Measurements from ENCODE around the gene MAPK12. TPM values are rescaled to one million over a fixed set of nuclear protein-coding genes. Genes with fewer than 3 reads are reported as not detected.

MAPK12 gene
- total RNA-seq, 2 donors from 2014 or later, result 8.4 to 18.0 TPM

DNA sequence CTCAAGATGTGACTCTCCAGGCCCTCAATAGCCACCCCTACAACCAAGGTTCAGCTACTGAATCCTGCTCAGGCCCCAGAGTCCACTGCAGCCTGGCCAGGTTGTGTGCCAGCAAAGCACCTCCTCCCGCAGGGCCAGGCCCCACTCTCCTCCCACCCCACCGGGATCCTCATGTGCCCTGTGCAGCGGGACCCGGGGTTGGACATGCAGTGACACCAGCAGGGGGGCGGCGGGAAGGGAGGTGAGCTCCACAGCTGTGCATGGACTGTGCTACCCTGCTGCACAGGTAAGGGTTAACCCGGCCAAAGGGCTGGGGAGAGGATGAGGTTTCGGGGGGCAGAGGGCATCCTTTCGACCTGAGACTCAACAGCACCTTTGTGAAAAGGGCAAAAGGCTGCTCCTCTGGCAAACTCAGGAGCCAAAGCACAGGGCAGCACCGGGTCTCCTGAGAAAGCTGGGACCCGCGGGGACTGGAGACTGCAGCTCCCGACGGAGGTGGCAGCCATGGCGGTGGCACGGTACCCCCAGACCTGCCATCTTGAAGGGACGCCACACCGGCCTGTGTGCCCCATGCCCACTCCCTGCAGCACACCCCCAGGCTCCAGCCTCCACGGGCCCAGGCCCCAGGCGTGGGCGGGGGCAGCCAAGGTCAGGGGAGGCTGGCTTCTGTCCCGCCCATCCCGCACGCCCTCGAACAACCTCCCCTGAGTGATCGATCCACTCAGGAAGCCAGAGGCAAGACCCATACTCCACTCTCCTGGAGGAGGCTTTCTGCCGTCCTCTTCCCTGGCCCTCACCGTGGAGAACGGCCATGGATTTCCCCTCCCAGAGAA, 35.4 kb upstream of the MAPK12 start:
- H3K4me3 ChIP-seq, result no peak overlapping the region
- H3K4me1 ChIP-seq (replicated peaks), result peaks cover 63% of the 10 kb centered on the region
- H3K36me3 ChIP-seq, result no peaks in the 10 kb centered on the region
- no peak for DNase-seq (ENCODE audit: low spot score)
- H3K9me3 ChIP-seq, result no peaks in the 10 kb centered on the region
- 59% methylated on average over 29 of the region's 29 CpGs for WGBS
- no peak for TF ChIP-seq POLR2AphosphoS5 (IDR thresholded peaks at IDR 0.05)
- H3K27me3 ChIP-seq (replicated peaks; ENCODE audit: insufficient read depth), result no peaks in the 10 kb centered on the region
- H3K27ac ChIP-seq, result peak overlapping the region; percentile 30 to 60
- intact Hi-C loops (cut with DNase I), result no loop called here

DNA sequence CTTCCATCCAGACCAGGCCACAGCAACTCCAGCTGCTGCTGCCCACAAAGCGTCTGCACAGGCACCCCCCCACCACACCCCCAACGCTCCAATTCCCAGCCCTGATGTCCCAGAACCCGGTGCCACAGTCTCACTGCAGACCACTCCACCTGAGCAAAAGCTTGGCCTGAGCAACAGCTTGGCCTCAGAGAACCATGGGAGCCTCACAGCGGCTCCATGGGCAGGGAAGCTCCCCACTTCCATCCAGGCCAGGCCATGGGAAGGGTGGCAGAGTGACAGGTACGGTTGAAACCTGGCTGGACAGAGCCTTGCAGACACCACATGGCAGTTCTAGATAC, 32.8 kb upstream of the MAPK12 start:
- WGBS, result 30% methylated on average over 5 of the region's 5 CpGs
- DNase-seq (ENCODE audit: low spot score), result no peak
- H3K4me1 ChIP-seq (replicated peaks), result peaks cover 40% of the 10 kb centered on the region
- no peaks in the 10 kb centered on the region for H3K9me3 ChIP-seq
- H3K36me3 ChIP-seq, result peaks cover 4 to 10% of the 10 kb centered on the region in 2 donors
- intact Hi-C loops (cut with DNase I), result no loop called here
- H3K27me3 ChIP-seq (replicated peaks; ENCODE audit: insufficient read depth), result no peaks in the 10 kb centered on the region
- peak overlapping the region; percentile 77 to 81 for H3K27ac ChIP-seq
- H3K4me3 ChIP-seq, result no peak overlapping the region
- TF ChIP-seq POLR2A (IDR thresholded peaks at IDR 0.05), result no peak
- no peak for TF ChIP-seq POLR2AphosphoS5 (IDR thresholded peaks at IDR 0.05)
- no peak for TF ChIP-seq CTCF (IDR thresholded peaks at IDR 0.05)

DNA sequence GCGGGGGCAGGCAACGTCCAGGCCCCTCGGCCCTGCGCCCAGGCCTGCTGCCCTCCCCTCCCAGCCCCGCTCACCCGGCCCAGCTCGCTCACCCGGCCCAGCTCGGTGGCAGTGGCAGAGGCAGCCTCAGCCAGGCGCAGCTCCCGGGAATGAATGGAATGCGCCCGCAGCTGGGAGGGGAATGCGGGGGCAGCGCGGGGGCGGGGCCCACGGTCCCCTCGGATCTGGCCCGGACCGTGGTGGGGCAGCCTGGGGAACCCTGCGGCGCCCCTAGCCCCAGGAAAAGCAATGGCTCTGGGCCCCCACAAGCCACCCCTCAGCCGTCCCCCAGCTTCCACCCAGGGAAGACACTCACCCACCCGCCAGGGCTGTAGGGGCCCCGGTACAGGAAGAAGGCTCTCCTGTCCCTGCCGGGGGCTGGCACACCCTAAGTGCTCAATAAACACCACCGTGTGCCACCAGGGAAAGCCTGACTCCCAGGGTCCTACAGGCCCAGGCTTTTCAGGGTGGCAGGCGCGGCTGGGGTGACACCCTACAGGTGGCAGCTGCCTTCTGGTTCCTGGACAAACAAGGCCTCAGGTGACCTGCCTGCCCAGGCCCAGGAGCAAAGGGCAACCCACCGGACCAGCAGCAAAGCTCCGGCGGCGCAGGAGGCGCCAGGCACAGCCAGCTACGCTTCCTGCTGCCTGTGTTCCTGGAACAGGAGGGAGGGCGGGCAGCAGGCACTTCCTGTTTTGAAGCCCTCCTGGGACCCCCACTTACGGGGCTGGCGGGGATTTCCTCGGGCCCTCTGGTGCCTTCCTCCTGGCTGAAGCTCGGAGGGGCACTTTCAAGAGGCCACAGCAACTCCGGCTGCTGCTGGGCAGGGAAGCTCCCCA, 32.2 kb upstream of the MAPK12 start:
- peaks cover 8 to 16% of the 10 kb centered on the region in 2 donors for H3K36me3 ChIP-seq
- peak; percentile 71 for DNase-seq (ENCODE audit: low spot score)
- H3K27ac ChIP-seq, result peak overlapping the region; percentile 77 to 81
- peaks cover 40% of the 10 kb centered on the region for H3K4me1 ChIP-seq (replicated peaks)
- 17% methylated on average over 40 of the region's 42 CpGs for WGBS
- intact Hi-C loops (cut with DNase I), result no loop called here
- TF ChIP-seq POLR2A (IDR thresholded peaks at IDR 0.05) (no peak), CTCF (IDR thresholded peaks at IDR 0.05) (peak in 2 of 4 experiments; percentile 14 to 23), POLR2AphosphoS5 (IDR thresholded peaks at IDR 0.05) (peak; percentile 18)
- H3K4me3 ChIP-seq, result peak overlapping the region; percentile 3 to 12
- H3K9me3 ChIP-seq, result no peaks in the 10 kb centered on the region
- no peaks in the 10 kb centered on the region for H3K27me3 ChIP-seq (replicated peaks; ENCODE audit: insufficient read depth)

- no peak for TF ChIP-seq POLR2A (IDR thresholded peaks at IDR 0.05)
- TF ChIP-seq CTCF (IDR thresholded peaks at IDR 0.05), result no peak
- TF ChIP-seq POLR2AphosphoS5 (IDR thresholded peaks at IDR 0.05), result no peak
- Histone ChIP-seq H3K36me3 (peaks cover 8 to 24% of the 10 kb centered on the region in 2 donors), H3K4me3 (peak overlapping the region; percentile 3 to 12), H3K27me3 (replicated peaks; ENCODE audit: insufficient read depth) (no peaks in the 10 kb centered on the region), H3K27ac (peak overlapping the region; percentile 77 to 81), H3K4me1 (replicated peaks) (peaks cover 35% of the 10 kb centered on the region), H3K9me3 (no peaks in the 10 kb centered on the region)
- WGBS, result 39% methylated on average over 29 of the region's 29 CpGs
- DNase-seq (ENCODE audit: low spot score), result no peak
- intact Hi-C loops (cut with DNase I), result no loop called here
Observed at GRCh38 chr22:50292643-50293440, 31.4 kb upstream of the MAPK12 start.
